SIG-M5 (cell line): ENCODE measurements around the gene PROZ.
"Not testable (repeated sequence)": the region's sequence is repeated elsewhere in the genome, so short reads cannot be mapped to it uniquely, and the experiment has no call there.

Experiments used
- DNase-seq: peaks from one replicate; lab custom pipeline; 2025; lab: John Stamatoyannopoulos, UW

Gene PROZ

GRCh38 chr13:113157206-113157928, 1.1 kb upstream of the PROZ start:
- no peak for DNase-seq

GRCh38 chr13:113158946-113159345, 498 bp downstream of the PROZ start:
- DNase-seq = no peak

GRCh38 chr13:113159701-113160100, 1.3 kb downstream of the PROZ start:
- DNase-seq = no peak

DNA sequence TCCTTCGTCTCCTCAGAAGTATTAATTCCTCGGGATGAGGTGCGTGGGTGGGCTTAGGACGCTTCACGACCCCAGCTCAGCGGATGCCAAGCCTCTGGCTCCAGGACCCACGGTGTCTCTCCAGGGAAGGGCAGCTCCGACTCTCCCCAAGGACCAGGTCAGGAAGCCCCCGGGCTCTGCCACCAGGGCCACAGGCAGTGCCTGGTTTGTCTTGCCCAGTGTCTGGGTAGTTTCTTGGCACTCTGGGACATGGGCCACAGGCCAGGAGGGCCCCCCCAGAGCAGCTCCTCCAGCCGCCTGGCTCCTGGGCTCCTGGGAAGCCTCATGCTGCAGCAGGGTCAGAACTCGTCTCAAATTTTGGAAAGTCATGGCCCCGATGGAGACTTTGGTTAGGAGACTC, 2.5 kb downstream of the PROZ start:
- DNase-seq = no peak

DNA sequence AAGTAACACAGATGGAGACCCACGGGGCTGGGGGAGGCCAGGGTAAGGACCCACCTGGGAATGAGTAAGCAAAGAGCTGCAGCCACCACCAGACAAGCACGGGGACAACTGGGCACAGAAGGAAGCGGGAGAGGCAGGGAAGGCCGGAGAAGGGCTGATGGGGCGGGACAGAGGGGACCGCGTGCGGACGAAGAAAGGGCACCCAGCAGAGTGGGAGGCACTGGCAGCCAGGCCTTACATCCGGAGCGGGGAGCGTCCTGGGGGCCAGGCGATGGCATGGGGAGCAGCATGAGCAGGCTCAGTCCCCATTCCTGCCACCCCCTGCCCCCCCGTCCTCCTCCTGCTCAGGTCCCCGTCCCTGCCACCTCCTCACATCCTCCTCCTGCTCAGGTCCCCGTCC, 3.0 kb downstream of the PROZ start:
- no peak for DNase-seq

- DNase-seq = not testable (repeated sequence)
Measured at GRCh38 chr13:113161975-113162374, 3.5 kb downstream of the PROZ start.

GRCh38 chr13:113162783-113163685, 4.6 kb downstream of the PROZ start:
- DNase-seq = no peak

GRCh38 chr13:113164492-113164891, 6.0 kb downstream of the PROZ start:
- no peak for DNase-seq

- DNase-seq = no peak
Measured at GRCh38 chr13:113166266-113166665, 7.8 kb downstream of the PROZ start.

DNA sequence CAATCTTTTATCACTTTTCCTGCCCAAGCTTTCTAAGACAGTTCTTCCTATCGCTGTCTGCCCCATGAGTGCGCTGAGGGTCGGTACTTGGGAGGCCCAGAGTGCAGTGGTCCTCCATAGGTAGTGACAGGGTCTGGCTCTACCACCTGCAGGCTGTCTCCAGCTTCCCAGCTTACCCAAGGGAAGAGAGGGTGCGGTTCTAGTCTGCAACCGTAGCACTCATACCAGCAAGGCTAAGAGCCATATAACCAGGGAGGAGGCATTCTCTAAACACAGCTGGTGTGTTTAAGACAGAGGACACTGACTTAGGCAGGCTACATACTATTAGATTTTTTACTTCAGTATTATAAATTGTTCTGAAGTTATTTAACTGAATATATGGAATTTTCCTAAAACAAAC, 8.2 kb downstream of the PROZ start:
- no peak for DNase-seq

DNA sequence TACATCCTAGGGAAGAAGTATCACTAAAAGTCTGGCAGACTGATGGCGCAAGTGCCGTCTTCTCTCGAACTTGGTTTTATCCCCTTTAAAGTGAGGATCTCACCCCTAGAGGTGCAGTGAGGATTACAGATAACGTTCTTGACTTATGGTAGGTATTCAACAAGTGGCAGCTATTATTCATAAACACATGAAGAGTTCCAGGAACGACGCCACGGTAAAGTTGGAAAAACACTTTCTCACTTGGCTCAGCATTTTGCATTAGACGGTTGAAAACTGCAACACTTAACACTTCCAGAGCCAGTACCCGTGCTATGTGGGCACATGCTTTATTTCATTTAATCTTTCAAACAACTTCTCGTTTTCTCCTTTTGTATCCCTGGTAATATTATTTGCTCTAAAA, 8.7 kb downstream of the PROZ start:
- no peak for DNase-seq

- no peak for DNase-seq
Measured at GRCh38 chr13:113167575-113167974, 9.1 kb downstream of the PROZ start.

GRCh38 chr13:113168211-113168610, 9.8 kb downstream of the PROZ start:
- DNase-seq = no peak

- DNase-seq = no peak
Measured at GRCh38 chr13:113169277-113170272, 11.1 kb downstream of the PROZ start.

DNA sequence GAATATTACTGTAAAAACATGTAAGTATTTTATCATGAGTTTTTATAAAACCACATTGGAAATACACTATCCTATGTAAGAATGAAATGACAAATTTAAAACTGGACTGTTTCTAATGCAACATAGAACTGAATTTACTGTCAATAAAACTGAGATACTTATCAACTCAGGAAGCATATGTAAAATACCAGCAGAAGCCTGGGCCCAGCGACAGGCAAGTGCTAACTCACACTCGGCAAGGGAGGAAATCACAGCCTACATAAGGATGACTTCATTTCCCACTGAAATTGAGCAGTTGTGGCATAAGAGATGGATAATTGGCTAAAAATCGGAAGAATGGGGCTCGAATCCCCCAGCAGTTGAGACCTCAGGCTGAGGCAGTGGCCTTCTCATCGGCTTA, 12.1 kb downstream of the PROZ start:
- no peak for DNase-seq

DNA sequence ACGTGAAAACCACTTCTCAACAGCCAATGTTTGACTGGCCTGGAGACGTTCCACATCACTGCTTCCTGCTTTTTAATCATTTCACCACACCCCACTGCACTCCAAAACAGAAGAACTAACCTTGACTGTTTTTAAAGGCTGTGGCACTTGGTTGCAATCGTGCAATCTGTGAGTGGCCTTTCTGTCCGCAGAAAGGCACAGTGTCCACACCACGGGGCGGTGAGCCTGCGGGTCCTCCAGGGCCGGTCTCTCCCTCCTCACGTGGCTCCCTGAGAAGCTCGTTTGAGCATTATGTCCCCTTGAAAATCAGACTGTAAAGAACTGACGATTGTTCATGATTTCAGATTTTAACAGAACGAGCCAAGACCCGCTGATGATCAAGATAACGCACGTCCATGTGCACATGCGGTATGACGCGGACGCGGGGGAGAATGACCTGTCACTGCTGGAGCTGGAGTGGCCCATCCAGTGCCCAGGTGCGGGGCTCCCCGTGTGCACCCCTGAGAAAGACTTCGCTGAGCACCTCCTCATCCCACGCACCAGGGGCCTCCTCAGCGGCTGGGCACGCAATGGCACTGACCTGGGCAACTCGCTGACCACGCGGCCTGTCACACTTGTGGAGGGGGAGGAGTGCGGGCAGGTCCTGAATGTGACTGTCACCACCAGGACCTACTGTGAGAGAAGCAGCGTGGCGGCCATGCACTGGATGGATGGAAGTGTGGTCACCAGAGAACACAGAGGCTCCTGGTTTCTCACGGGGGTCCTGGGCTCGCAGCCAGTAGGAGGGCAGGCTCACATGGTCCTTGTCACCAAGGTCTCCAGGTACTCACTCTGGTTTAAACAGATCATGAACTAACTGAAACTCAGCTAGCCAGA, 13.0 kb downstream of the PROZ start:
- DNase-seq = no peak

GRCh38 chr13:113172419-113172926, 14.0 kb downstream of the PROZ start:
- no peak for DNase-seq

DNA sequence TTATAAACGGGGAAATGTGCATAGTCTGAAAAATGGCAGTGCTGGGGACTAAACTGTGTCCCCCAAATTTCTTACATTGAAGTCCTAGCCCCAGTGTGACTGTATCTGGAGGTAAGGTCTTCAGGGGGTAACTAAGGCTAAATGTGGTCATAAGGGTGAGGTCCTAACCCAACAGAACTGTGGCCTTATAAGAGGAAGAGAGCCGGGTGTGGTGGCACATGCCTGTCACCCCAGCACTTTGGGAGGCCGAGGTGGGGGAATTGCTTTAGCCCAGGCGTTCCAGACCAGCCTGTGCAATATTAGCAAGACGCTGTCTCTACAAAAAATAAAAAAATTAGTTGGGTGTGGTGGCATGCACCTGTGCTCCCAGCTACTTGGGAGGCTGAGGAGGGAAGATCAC, 17.8 kb downstream of the PROZ start:
- DNase-seq = no peak

- DNase-seq = no peak
Measured at GRCh38 chr13:113176822-113177221, 18.4 kb downstream of the PROZ start.

- DNase-seq = no peak
Measured at GRCh38 chr13:113178070-113178895, 19.8 kb downstream of the PROZ start.
